ENCODE data around the gene GOLPH3L.

The GOLPH3L gene

GRCh38 chr1:150708595-150708994 is 11.6 kb upstream of the GOLPH3L start:
- peak; percentile 56 for DNase-seq (ENCODE audit: low spot score)
- TF ChIP-seq CTCF (IDR thresholded peaks at IDR 0.05; ENCODE audit: extremely low read depth, missing control alignments): no peak

- DNase-seq (ENCODE audit: low spot score): no peak
- TF ChIP-seq CTCF (IDR thresholded peaks at IDR 0.05; ENCODE audit: extremely low read depth, missing control alignments): no peak
These were observed 9.1 kb upstream of the GOLPH3L start for GRCh38 chr1:150706091-150706490.

GRCh38 chr1:150703427-150703826 is 6.5 kb upstream of the GOLPH3L start:
- no peak for TF ChIP-seq CTCF (IDR thresholded peaks at IDR 0.05; ENCODE audit: extremely low read depth, missing control alignments)
- DNase-seq (ENCODE audit: low spot score): no peak

GRCh38 chr1:150696590-150696989 is 364 bp downstream of the GOLPH3L start:
- no peak for TF ChIP-seq CTCF (IDR thresholded peaks at IDR 0.05; ENCODE audit: extremely low read depth, missing control alignments)
- DNase-seq (ENCODE audit: low spot score): no peak

- no peak for DNase-seq (ENCODE audit: low spot score)
- TF ChIP-seq CTCF (IDR thresholded peaks at IDR 0.05; ENCODE audit: extremely low read depth, missing control alignments): no peak
These were observed 792 bp downstream of the GOLPH3L start for GRCh38 chr1:150696162-150696561.

- no peak for TF ChIP-seq CTCF (IDR thresholded peaks at IDR 0.05; ENCODE audit: extremely low read depth, missing control alignments)
These were observed 1.4 kb downstream of the GOLPH3L start for GRCh38 chr1:150695561-150695960.

GRCh38 chr1:150692720-150693119 is 4.2 kb downstream of the GOLPH3L start:
- DNase-seq (ENCODE audit: low spot score): no peak
- no peak for TF ChIP-seq CTCF (IDR thresholded peaks at IDR 0.05; ENCODE audit: extremely low read depth, missing control alignments)

More at GRCh38 chr1:150695561-150695960, 1.4 kb downstream of the GOLPH3L start:
- no peak for DNase-seq (ENCODE audit: low spot score)

All from GM20000 (cell line).